ENCODE results near the gene SLC6A13.

GRCh38 chr12:241266-241665 lies 21.4 kb downstream of the SLC6A13 start:
- TF ChIP-seq POLR2AphosphoS5 (IDR thresholded peaks at IDR 0.05) (no peak), CTCF (IDR thresholded peaks at IDR 0.05; ENCODE audit: poor library complexity, severe bottlenecking) (no peak), REST (IDR thresholded peaks at IDR 0.05; ENCODE audit: borderline replicate concordance) (no peak), TAF1 (IDR thresholded peaks at IDR 0.05; ENCODE audit: low read depth) (no peak), MXI1 (conservative IDR thresholded peaks at IDR 0.05; ENCODE audit: poor library complexity, severe bottlenecking) (no peak), EZH2 (IDR thresholded peaks at IDR 0.05; ENCODE audit: borderline replicate concordance, insufficient read depth, low read length, poor library complexity, severe bottlenecking) (no peak)

All from neural cell (in vitro differentiated cells).